ENCODE data around the gene FCN1.

GRCh38 chr9:134942788-134943184, 25.1 kb upstream of the FCN1 start:
- TF ChIP-seq CTCF (IDR thresholded peaks at IDR 0.05; ENCODE audit: insufficient read depth, low read length, poor library complexity, severe bottlenecking) (no peak), EZH2phosphoT487 (conservative IDR thresholded peaks at IDR 0.05; ENCODE audit: low read length) (no peak)

Data from SU-DHL-6 (cell line).